GM23338 (cell line): ENCODE measurements around the gene PCDHGA7. TPM values are rescaled to one million over a fixed set of nuclear protein-coding genes. Genes with fewer than 3 reads are reported as not detected.

Experiments used
- ATAC-seq: fragments of 200-7000 bp; cut with Tn5 transposase; 3 replicates; pipeline ENCODE4 v1.9.1; 2020
- DNase-seq: peaks from one replicate; pipeline ENCODE4 v3.0.0-alpha.2; 2015; ENCODE audit warnings: low spot score
- H2AFZ ChIP-seq: fragments of 200-600 bp; sonication (generic); 2 replicates; pipeline ENCODE4 v1.8.0; 2016; ENCODE audit warnings: antibody characterized with exemption, mild to moderate bottlenecking, moderate library complexity
- H3F3A ChIP-seq: fragments of 200-600 bp; sonication (generic); replicated peaks from 2 replicates; pipeline ENCODE4 v1.8.0; 2017; ENCODE audit warnings: antibody characterized with exemption, mixed run types, low read depth
- H3K27ac ChIP-seq: fragments of 200-600 bp; sonication (generic); 2 replicates; pipeline ENCODE4 v1.6.1; 2016; ENCODE audit warnings: low read depth
- H3K27me3 ChIP-seq: fragments of 200-600 bp; sonication (generic); 2 replicates; pipeline ENCODE4 v1.8.0; 2016; ENCODE audit warnings: mild to moderate bottlenecking, mixed run types, moderate library complexity; ENCODE audit not compliant: insufficient read depth
- H3K36me3 ChIP-seq: fragments of 200-600 bp; sonication (generic); 2 replicates; pipeline ENCODE4 v1.8.0; 2016; ENCODE audit warnings: mild to moderate bottlenecking; ENCODE audit not compliant: insufficient read depth
- H3K4me1 ChIP-seq: fragments of 200-600 bp; sonication (generic); 2 replicates; pipeline ENCODE4 v1.8.0; 2016; ENCODE audit warnings: mild to moderate bottlenecking, moderate library complexity; ENCODE audit not compliant: insufficient read depth
- H3K4me2 ChIP-seq: fragments of 200-600 bp; sonication (generic); 2 replicates; pipeline ENCODE4 v1.7.1; 2017; ENCODE audit warnings: mixed run types
- H3K4me3 ChIP-seq: fragments of 200-600 bp; sonication (generic); 2 replicates; pipeline ENCODE4 v1.6.1; 2016; ENCODE audit warnings: mixed run types
- H3K79me2 ChIP-seq: fragments of 200-600 bp; sonication (generic); replicated peaks from 2 replicates; pipeline ENCODE4 v1.8.0; 2017; ENCODE audit warnings: mild to moderate bottlenecking; ENCODE audit not compliant: insufficient read depth
- H3K9me2 ChIP-seq: fragments of 200-600 bp; sonication (generic); 2 replicates; pipeline ENCODE4 v1.8.0; 2017; ENCODE audit not compliant: insufficient read depth
- H4K20me1 ChIP-seq: fragments of 200-600 bp; sonication (generic); replicated peaks from 2 replicates; pipeline ENCODE4 v1.8.0; 2017; ENCODE audit warnings: mild to moderate bottlenecking; ENCODE audit not compliant: insufficient read depth
- H3K27ac Mint-ChIP-seq: 2 replicates; pipeline ENCODE4 v1.8.0; 2020; ENCODE audit warnings: inconsistent platforms, mild to moderate bottlenecking, moderate library complexity, mixed read lengths
- H3K27me3 Mint-ChIP-seq: 3 replicates; pipeline ENCODE4 v1.8.0; 2022; ENCODE audit warnings: low read depth, mild to moderate bottlenecking, moderate library complexity, mixed read lengths, inconsistent platforms; ENCODE audit not compliant: insufficient read depth, poor library complexity
- H3K36me3 Mint-ChIP-seq: 3 replicates; pipeline ENCODE4 v1.8.0; 2021; ENCODE audit warnings: low read depth, mild to moderate bottlenecking, inconsistent platforms, moderate library complexity, mixed read lengths
- H3K4me1 Mint-ChIP-seq: 3 replicates; pipeline ENCODE4 v1.8.0; 2020; ENCODE audit warnings: mild to moderate bottlenecking, inconsistent platforms, mixed read lengths
- H3K4me3 Mint-ChIP-seq: 3 replicates; pipeline ENCODE4 v1.8.0; 2021; ENCODE audit warnings: moderate library complexity, mild to moderate bottlenecking, inconsistent platforms, mixed read lengths
- H3K9me3 Mint-ChIP-seq: 3 replicates; pipeline ENCODE4 v1.8.0; 2020; ENCODE audit warnings: moderate library complexity, mild to moderate bottlenecking, inconsistent platforms, mixed read lengths
- CREB1 ChIP-seq: fragments of 250-450 bp; sonication (Bioruptor Pico); IDR thresholded peaks from 2 replicates; pipeline ENCODE4 v1.5.0; 2020; ENCODE audit warnings: low read depth, mild to moderate bottlenecking, moderate library complexity
- CTCF ChIP-seq, 2 experiments: fragments of 200-600 bp in 1 of 2; sonication (generic) in 1 of 2; conservative IDR thresholded peaks; 2 replicates each; pipeline versions ENCODE4 v1.5.1 to v1.6.1; 2016 to 2017; ENCODE audit warnings: antibody characterized with exemption in 2 of 2, low read depth in 2 of 2, mild to moderate bottlenecking in 2 of 2, moderate library complexity in 1 of 2
- ETS1 ChIP-seq: IDR thresholded peaks from 2 replicates; pipeline ENCODE4 v1.6.1; 2016; ENCODE audit warnings: antibody characterized with exemption
- EZH2 ChIP-seq: fragments of 200-600 bp; sonication (generic); IDR thresholded peaks from one replicate; pipeline ENCODE4 v1.8.0; 2017; ENCODE audit warnings: antibody characterized with exemption, mild to moderate bottlenecking, low read depth; ENCODE audit not compliant: unreplicated experiment
- EZH2phosphoT487 ChIP-seq: fragments of 200-600 bp; sonication (generic); IDR thresholded peaks from one replicate; pipeline ENCODE4 v1.8.1; 2018; ENCODE audit warnings: antibody characterized with exemption; ENCODE audit not compliant: unreplicated experiment
- JUNB ChIP-seq: IDR thresholded peaks from one replicate; pipeline ENCODE4 v1.6.1; 2016; ENCODE audit warnings: antibody characterized with exemption; ENCODE audit not compliant: unreplicated experiment
- NANOG ChIP-seq: IDR thresholded peaks from 2 replicates; pipeline ENCODE4 v1.6.1; 2016; ENCODE audit warnings: antibody characterized with exemption, borderline replicate concordance
- POLR2AphosphoS5 ChIP-seq: IDR thresholded peaks from 2 replicates; pipeline ENCODE4 v1.6.1; 2016; ENCODE audit warnings: antibody characterized with exemption, low read depth
- REST ChIP-seq: IDR thresholded peaks from one replicate; pipeline ENCODE4 v1.6.1; 2018; ENCODE audit warnings: antibody characterized with exemption; ENCODE audit not compliant: unreplicated experiment
- STAT1 ChIP-seq: IDR thresholded peaks from one replicate; pipeline ENCODE4 v1.6.1; 2016; ENCODE audit warnings: antibody characterized with exemption; ENCODE audit not compliant: unreplicated experiment
- ZNF114 ChIP-seq: fragments of 250-450 bp; sonication (Bioruptor Pico); IDR thresholded peaks from 2 replicates; pipeline ENCODE4 v1.5.0; 2020; ENCODE audit warnings: mild to moderate bottlenecking, moderate library complexity
- ZNF331 ChIP-seq: fragments of 250-450 bp; sonication (Bioruptor Pico); IDR thresholded peaks from 2 replicates; pipeline ENCODE4 v1.5.0; 2020; ENCODE audit warnings: low read depth, mild to moderate bottlenecking, moderate library complexity
- ZNF462 ChIP-seq: fragments of 250-450 bp; sonication (Bioruptor Pico); IDR thresholded peaks from 2 replicates; pipeline ENCODE4 v1.5.0; 2020; ENCODE audit warnings: mild to moderate bottlenecking, moderate library complexity
- polyA plus RNA-seq: library from polyadenylated mRNA; unstranded; fragments of >200 nt; fragmentation: Nextera tagmentation; extraction: Ambion mirVana; gene quantifications from 2 replicates; pipeline ENCODE4 v1.2.1, GENCODE V29; 2016
- total RNA-seq: library from RNA; depleted of rRNA; stranded (reverse); fragments of >200 nt; shearing (Covaris generic); gene quantifications from 2 replicates; pipeline ENCODE4 v1.2.3, GENCODE V29; 2014

PCDHGA7 gene
- total and polyA plus RNA-seq, 2 experiments from 2014 or later = 0.44 to 4.4 TPM

GRCh38 chr5:141355641-141356040 lies 26.9 kb upstream of the PCDHGA7 start:
- Histone ChIP-seq H3K9me2 (no peaks in the 10 kb centered on the region), H3K36me3 (no peaks in the 10 kb centered on the region), H3K4me2 (no peak overlapping the region), H3K27ac (no peak overlapping the region), H3K79me2 (no peaks in the 10 kb centered on the region), H2AFZ (no peak overlapping the region), H3K27me3 (no peaks in the 10 kb centered on the region), H3F3A (0 out of 2 replicates have a peak, but pooled peaks cover 5% of the 10 kb centered on the region), H3K4me1 (no peaks in the 10 kb centered on the region), H3K4me3 (no peak overlapping the region), H4K20me1 (no peaks in the 10 kb centered on the region)
- Mint-ChIP-seq H3K27me3 (peaks cover 4% of the 10 kb centered on the region), H3K4me1 (peaks cover 5% of the 10 kb centered on the region), H3K27ac (no peak overlapping the region), H3K36me3 (peaks cover 61% of the 10 kb centered on the region), H3K9me3 (peaks cover 62% of the 10 kb centered on the region), H3K4me3 (no peak overlapping the region)
- TF ChIP-seq EZH2phosphoT487 (no peak), ZNF331 (no peak), STAT1 (no peak), EZH2 (no peak), POLR2AphosphoS5 (no peak), JUNB (no peak), ETS1 (no peak), ZNF114 (no peak), CTCF (conservative IDR thresholded peaks at IDR 0.05; ENCODE audit: low read depth in 2 of 2) (no peak), NANOG (no peak), CREB1 (no peak), ZNF462 (CRISPR knock-in tag) (no peak), REST (no peak)
- DNase-seq (no peak), ATAC-seq (no peak)
